Measurements from ENCODE around the gene TYMP.

TYMP gene

DNA sequence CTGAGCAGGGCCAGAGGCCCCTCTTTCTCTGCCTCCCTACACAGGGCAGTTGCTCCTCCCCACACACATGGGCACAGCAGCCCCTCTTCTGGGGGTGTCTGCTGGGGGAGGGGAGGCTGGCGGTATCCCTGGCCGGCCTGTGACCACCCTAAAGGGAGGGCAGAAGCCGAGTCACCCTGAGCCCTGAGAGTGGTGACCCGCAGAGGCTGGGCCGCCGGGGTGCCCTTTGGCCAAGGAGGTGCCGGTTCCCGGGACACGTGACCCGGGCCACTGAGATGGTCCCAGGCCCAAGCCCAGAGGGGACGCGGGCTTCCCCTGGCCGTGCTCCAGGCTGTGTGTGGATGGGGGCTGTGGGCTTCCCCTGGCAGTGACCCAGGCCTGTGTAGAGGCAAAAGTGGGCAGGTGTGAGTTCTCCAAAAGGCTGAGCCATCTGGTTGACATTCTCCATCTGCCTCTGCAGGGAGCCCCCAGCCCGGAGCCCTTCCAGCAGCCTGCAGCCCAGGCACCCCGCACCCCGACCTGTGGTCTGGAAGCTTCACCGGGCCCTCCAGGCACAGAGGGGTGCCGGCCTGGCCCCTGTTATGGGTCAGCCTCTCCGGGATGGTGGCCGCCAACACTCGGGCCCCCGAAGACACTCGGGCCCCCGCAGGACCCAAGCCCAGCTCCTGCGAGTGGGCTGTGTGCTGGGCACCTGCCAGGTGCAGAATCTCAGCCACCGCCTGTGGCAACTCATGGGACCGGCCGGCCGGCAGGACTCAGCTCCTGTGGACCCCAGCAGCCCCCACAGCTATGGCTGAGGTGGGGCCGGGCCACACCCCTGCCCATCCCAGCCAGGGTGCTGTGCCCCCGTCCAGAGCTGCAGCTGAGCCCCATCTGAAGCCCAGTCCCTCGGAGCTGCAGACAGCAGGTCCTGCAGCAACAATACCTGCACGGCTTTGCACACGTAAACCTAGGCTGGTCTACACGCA is 47.4 kb downstream of the TYMP start:
- no peak for DNase-seq

DNA sequence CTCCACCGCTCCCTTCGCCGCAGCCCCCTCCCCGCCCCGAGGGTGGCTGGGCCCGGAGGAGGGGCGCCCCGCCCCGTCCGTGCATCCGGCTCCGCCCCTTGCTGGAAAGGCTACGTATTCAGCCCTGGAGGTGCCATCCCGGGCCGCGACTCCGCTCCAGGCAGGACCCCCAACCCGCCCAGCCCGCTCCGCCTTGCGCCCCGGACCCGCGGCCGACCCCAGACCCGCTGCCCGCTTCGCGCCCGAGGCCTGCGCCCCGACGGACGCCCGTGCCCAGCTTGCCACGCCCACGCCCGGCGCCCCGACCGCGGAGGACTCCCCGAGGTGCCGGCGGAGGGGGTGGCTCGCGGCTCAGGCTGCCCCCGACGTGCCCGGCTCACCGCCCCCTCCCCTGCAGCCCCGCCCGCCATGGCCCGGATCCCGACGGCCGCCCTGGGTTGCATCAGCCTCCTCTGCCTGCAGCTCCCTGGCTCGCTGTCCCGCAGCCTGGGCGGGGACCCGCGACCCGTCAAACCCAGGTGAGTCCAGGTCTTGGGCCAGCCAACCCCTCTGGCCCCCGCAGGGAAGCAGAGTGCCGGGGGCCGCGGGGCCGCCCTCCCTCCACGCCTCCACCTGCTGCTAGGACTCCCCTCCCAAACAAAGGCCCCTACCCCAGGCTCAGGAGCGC is 48.2 kb downstream of the TYMP start, which contains the start of gene ADM2:
Gene ADM2 (plus strand): TSS at position 104 of the 667 bp plus-strand sequence. CDS start 305 bp downstream, at position 409.
- no peak for DNase-seq

DNA sequence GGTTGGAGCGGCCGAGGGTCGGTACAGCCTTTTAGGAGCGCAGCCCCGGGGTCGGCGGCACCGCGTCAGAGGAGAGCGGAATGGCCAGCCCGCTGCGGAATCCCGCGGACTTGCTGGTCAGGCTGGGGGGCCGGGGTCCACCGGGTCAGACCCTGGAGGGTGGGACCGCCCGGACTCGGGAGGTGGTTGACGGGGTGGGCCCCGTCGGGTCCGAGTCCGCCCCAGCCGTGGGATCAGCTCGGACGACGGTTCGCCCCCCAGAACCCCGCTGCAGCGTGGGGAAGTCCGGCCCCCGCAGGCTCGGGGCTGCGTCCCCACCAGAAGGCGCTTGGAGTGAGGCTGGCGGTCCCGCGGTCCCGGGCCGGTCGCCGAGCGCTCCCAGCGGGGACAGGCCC is 48.8 kb downstream of the TYMP start:
- DNase-seq: no peak

DNA sequence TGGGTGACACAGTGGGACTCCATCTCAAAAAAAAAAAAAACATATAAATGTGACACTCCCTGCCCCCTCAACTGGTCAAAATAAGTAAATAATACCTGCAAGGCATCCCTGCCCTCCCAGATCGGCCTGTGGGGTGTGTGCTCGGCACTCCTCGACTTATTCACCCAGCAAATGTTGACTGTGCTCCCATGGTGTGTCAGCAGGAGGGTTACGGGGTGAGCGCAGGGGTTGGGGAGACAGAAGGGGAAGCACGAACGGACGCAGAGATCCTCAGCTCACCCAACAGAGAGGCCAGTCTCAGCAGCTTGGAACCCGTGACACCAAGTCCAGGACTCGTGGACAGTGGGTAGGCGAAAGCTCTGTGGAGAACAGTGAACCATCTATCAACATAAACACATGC is 50.1 kb downstream of the TYMP start:
- no peak for DNase-seq

DNA sequence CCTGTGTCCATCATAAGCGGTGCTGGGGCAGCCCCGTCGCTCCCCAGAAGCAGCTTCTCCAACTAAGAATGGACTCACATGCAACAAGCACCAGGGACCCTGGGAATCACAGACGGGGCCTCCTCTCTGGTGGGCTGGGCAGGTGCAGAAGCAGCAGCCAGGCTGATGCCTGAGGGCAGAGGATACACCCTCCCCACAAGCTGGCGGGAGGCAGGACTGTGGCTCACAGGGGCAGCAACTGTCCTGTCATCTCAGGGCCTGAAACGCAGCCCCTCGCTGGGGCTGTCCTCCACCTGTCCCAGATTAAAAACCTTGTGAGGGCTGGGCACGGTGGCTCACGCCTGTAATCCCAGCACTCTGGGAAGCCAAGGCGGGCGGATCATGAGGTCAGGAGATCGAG is 51.9 kb downstream of the TYMP start:
- no peak for DNase-seq

DNA sequence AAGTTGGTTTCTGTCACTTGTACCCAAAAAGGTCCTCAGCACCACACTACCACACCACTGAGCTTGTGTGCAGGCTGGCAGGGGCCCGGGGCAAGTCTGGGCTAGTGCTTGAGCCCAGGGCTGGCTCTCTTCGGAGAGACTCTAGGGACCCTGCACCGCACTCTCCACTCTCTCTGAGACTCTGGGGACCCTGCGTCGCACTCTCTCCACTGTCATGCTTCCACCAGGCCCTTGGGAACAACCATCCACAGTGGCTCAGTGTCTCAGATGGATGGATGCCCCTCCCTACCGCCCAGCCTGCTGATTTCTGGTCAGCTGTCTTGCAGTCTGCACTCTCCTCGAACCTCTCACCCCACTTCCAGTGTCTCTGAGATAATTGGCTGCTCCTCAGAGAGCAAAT is 52.9 kb downstream of the TYMP start:
- DNase-seq: no peak

All from SHP77 treated with DMSO at 0.1 percent for 48 hours (cell line).